Hindlimb muscle (tissue), 1 donor: Measurements from ENCODE around the gene MRPL38. TPM values are rescaled to one million over a fixed set of nuclear protein-coding genes. Genes with fewer than 3 reads are reported as not detected.

Experiments used
- DNase-seq: peaks from one replicate; pipeline ENCODE4 v3.0.0-alpha.2; 2013
- polyA plus RNA-seq: library from polyadenylated mRNA; unstranded; fragments of 120-200 nt; gene quantifications from one replicate; pipeline ENCODE4 v1.2.1, GENCODE V29; 2013; ENCODE audit not compliant: insufficient read length

The MRPL38 gene
- polyA plus RNA-seq = 68.7 TPM

DNA sequence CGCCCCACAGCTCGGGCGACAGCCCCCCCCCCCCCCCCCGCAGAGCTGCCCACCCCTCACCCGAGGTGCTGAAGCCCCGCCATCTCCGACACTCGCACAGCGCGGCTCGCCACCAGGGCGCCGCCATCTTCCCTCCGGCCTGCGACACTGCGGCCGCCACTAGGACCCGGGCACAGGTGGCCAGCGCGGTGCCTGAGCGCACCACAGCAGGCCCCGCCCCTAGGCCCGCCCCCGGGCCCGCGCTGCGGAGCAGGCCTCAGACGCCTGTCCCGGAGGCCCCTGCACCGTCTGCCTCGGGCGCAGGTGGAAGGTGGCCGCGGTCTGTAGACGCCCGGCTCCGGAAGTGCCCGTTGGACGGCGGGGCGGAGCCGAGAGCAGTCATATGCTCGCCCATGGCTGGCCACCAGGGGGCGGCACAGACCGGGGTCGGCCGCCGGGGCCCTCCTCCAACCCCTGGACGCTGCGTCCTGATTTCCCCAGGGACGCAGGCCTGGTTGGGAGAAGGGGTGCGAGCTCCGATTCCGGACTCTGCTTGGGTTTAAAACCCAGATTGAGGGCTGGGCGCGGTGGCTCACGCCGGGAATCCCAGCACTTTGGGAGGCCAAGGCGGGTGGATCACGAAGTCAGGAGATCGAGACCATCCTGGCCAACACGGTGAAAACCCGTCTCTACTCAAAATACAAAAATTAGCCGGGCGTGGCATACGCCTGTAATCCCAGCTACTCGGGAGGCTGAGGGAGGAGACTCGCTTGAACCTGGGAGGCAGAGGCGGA is at the start of gene MRPL38:
MRPL38 (minus strand) TSS at position 136 of the 773 bp plus-strand sequence; CDS start at position 127, 9 bp downstream.
- peak; percentile 92 for DNase-seq

DNA sequence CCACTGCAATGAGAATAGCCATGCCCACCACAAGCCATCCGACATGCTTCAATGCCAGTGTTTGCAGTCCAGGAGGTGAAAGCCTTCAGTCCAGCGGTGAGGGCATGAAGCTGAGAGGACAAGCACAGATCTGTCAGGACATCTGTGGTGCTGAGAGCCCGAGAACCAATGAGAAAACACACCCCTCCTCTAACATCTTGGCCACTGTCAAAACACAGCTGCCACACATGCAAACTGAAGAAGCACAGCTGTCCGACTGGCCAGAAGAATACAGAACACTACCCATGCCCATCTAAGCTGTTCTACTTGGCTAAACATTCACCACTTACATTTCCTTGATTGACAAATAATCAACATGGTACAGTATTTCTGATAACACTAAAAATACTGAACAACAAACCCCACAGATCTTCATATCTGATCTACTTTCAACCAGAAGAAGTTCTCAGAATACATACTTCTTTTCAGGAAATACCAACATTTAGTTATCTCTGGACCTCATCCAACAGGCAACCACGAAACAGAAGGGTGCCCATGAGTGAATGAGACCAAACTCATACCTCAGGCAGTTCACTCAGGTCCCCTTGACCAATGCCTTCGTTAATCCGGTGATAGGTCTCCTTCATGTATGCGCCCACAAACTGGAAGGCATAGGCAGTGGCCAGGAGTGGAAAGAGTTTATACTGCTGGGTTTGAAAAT is 46.3 kb upstream of the MRPL38 start:
- peak; percentile 32 for DNase-seq

DNA sequence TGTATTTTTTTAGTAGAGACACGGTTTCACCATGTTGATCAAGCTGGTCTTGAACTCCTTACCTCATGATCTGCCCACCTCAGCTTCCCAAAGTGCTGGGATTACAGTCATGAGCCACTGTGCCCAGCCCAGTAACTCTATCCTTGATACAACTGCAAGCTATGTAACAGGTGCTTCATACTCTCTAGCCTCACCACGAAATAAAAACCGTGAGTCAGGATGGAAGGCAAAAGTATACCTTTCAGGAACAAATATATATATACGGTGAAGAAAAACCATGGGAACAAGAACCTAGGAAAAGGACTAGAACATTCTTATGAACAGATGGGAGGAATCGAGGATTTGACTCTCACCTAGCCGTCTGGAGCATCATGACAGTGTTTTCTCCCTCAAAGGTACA is 45.7 kb upstream of the MRPL38 start:
- no peak for DNase-seq

DNA sequence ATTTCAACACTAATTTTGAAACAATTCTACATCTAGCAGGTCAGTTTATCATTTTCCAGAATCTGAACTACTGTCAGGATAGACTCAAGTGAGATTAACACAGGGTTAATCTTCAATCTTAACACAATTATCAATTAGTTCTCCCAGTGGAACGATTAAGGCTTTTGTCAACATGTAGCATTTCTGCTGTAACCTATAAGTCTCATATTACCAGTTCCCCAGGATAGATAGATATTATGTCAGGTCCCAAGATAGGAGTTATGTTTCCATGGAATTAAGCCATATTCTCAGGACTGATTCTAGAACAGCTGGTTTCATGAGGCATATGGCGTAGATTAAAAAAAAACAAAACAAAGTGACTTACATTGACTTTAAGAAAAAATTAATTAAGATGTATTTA is 40.5 kb upstream of the MRPL38 start:
- no peak for DNase-seq

DNA sequence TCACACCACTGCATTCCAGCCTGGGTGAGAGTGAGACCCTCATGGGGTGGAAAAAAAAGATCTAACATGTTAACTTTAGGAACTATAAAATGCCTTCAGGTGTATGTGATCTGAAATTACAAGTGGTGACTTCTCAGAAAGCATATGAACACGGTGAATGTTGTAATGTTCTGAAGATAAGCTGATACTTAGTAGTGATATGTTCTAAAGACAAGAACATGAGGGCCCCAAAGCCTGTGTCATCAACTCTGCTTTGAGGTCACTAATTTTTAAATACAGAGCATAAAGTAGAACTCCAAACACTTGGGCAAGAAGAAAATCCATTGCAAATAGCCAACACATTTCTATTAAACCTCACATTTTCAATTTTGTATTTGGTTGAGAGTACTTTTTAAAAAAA is 38.8 kb upstream of the MRPL38 start:
- no peak for DNase-seq

DNA sequence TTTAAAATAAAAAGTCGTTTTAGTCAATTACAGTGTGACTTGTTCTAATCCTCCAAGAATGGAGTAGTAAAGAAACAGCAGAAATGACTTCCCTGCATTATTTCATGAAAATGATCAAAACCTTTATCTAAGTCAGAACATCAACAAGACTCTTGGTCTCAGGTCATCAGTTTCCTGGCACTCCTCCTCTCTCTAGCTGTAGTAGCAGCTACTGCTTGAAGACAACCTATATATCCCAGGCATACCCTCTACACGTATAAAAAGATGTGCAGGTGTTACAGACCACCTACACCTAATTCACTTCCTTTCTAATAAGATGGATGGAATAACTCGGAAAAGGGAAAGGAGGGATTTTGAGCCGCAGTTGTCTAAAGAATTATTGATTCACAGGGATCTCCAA is 37.8 kb upstream of the MRPL38 start:
- no peak for DNase-seq

DNA sequence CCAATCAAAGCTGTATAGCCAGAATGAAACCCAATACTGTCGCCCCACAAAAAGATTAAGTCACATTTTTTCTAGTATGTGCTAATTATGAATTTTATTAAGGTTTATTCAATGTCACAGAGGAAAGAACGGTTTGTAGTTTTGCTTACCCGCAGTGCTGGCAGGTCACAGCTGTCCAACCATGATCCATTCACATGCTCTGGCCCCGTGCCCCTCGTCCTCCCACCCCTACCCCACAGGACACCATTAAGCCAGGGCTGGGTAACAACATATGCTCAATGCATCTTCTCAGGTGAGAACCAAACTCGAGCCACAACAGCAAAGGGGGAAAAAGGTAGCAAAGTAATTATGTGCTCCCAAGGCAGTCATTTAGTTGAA is 36.7 kb upstream of the MRPL38 start:
- DNase-seq = no peak

DNA sequence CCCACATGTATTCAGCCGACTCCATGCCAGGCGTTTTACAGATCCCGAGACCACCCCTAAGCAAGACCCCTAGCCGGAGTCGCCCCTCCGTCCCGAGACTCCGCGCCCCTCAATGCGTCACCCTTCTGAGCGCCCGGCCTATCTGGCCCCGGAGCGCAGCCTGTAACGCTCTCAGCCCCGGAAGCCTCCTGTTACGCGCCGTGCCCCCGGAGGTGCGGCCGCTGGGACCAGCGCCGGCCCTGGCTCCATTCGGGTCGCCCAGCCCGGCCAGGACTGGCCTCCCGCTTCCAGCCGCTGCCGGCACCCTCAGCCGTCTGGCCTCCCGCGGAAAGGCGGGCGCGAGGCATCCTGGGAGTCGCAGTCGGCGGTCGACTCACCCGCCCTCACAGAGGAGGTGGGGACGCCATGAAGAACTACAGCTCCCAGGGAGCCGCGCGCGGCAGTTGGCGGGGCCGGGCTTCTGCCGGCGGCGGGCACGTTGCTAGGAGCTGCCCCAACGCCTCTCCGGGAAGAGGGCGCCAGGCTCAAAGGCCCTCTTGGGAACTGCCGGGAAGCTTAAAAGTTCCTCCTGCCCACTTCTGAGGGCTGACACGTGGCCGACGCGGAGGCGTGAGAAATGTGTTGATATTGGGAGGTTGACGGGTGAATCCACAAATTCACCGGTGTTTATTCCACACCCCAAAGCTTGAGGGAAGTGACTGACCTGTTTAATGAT is 36.2 kb upstream of the MRPL38 start, which contains the start of gene FBF1:
FBF1 (minus strand) TSS at position 316 of the 715 bp plus-strand sequence. CDS start 2,893 bp downstream, outside the sequence.
- DNase-seq = peak; percentile 92

DNA sequence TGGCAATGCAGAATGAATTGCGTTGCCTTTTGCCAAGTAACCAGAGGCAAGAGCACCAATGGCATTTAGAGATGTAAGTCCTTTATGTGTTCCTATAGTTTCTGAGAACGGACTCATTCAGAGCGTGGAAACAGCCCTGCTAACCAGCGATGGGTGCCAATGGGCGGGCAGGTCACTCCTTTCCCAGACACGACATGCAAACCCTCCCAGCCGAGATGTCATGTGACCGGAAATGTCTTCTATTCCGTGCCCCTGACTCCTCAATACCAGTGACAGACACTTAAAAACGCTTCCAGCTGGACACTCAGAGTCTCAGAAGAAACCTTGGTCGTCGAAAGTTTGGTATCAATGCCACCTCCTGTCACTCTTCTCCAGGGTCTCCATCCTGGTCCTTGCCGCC is 33.0 kb upstream of the MRPL38 start:
- no peak for DNase-seq

DNA sequence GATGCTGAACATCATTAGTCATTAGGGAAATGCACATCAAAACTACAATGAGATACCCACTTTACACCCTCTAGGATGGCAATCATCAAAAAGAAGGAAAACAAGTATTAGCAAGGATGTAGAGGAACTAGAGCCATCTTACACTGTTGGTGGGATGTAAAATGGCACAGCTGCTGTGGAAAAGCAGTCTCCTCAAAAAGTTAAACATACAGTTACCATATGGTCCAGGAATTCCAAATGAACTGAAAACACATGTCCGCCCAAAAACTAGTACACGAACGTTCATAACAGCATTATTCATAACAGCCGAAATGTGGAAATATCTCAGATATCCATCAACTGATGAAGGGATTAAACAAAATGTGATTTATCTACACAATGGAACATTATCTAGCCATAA is 29.1 kb upstream of the MRPL38 start:
- no peak for DNase-seq

DNA sequence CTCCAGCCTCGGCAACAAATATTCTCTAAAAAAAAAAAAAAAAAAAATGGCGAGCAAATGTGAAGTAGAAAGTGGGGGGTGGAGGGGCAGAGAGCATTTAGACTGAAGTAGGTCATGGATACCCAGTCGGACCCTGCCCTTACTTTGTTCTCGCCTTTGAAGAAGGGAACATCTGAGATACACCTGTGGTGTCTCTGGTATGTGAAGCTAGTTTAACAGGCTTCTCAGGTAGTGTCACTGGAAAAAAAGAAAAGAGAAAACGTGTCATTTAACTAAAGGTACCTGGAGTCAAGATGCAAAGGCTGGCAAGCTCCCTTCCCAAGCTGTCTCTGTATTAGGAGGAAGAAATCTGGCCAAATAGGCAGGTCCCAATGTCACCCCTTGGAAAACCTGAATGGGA is 28.2 kb upstream of the MRPL38 start:
- no peak for DNase-seq

DNA sequence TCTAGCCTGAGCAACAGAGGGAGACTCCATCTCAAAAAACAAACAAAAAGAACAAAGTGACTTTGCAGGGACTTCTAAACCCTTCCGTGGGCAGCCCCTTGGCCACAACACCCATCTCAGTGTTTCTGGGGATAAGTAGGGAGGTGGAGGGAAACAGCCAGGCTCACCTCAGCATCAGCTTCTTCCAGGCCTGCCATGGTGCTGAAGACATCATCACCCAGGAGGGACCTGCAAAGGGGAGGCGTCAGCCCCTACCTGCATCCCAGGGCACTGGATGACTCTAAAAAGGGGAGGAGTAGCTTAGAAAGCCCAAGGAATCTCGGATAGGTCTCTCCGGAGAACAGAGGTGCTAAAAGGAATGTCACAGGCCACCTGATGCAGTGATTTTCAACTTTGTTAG is 26.4 kb upstream of the MRPL38 start:
- no peak for DNase-seq

DNA sequence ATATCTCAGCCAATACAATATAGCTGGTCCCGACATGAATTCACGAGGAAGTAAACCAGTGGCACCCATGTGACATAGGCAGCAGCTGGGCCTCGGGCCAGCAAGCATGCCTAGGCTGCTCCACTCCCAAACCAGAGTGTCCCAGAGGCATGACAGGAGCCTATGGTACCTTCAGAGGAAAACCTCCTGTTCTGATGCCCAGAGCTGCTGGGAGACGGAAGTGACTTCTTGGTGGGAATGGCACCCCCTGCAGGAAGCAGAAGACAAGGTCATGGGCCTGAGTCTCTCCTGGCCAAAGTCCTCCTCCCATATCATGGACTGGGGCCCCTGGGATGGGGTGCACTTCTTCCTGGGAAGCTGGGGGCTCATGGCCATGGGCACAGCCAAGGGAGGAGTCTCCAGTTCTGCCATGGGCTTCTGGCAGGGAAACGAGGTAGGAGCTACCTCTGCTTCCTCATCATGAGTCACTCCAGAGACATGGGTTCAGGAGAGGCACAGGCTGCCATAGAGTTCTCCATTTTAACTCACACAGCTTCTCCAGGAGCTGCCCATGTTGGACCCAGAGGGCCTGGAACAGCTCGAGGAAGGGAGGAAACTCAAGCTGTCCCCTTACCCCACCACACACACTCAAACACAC is 22.7 kb upstream of the MRPL38 start:
- no peak for DNase-seq

DNA sequence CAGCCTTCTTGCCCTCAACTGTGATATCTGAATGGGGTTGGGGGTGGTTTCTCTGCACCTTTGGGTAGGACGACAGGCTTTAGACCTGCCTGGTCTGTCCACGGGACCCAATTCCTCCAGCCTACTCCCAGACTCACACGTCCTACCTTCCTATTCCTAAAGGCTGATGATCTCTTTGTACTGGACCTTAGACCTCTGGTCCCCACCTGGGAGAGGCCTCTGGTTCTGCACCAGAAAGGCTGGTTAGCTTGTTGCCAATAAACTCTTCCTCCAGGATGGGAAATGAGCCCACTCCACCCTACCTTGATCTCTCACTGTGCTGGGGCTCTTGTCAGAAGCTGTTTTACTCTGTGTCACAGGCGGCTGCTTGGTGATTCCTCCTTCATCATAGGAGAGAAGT is 21.8 kb upstream of the MRPL38 start:
- DNase-seq = no peak

DNA sequence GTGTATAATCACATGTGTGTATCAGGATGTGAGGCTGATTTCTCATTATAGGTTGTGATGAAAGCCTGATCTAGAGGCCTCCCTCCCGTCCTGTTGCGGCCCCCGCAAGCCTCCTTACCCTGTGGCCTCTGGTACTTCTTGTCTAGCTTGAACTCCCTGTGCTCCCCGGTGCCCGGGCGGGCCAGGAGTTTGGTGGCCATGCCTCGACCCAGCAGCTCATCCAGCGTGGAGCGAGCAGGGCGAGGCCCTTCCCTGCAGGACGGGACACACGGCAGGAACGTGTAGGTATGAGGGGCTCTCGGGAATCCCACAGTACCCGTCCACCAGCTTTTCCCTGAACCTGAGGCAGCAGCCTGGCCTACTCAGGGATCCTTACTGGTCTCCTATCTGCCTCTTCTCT is 21.2 kb upstream of the MRPL38 start:
- DNase-seq = no peak

DNA sequence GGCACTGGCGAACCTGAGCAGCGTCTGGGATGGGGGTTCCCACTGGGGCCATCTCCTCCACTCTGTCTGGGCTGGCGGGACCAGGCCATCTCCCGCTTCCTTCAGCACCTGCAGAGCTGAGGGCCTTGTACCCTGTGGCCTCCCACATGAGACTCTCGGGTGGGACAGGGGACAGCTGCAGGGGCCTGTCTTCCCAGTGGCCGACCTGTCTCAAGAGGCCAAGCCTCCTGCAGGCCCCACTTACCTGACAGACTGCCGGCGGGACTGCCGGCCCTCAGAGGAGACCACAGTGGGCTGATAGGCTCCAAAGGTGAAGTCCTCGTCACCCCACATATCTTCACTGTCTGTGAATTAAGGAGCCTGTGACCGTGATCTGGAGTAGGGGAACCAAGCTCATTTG is 20.4 kb upstream of the MRPL38 start:
- DNase-seq = no peak

DNA sequence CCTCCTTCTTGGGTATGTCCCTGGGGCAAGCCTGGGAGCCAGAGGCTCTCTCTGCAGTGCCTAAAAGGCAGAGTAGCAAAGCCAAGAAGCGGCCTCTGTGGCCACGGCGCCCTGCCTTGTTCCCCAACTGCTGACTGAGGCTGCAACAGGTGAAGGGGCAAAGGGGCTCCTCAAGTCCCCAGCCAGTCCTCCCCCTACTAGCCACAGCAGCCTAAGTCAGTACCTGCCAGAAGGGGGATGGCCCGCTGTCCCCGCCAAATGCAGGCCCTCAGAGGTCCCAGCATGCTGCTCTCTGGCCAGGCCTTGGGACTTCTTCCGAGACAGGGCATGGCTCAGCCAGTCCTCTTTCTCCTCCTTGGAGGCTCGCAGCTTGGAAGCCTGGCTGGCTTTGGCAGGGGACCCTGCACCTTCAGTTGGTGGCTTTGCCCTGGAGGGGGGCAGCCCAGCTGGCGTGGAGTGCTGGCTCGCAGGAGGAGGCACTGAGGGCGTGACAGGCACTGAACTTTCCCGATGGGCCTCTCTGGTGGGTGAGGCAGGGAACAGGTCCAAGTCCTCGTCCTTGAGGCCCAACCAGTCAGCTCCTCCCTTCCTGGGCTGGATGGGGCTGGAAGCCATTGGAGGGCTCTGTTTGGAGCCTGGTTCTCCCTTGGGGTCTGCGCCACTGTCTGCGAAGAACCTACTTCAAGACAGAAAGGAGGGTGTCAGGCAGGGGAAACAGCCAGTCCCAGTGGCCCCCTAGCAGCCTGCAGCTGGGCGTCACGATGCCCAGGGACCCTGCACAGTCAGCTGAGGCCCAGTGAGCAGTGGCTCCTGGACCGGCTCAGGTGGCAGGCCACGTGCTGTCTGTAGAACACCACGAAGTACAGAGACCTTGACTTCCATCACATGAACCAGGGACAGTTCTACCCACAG is 18.5 kb upstream of the MRPL38 start:
- no peak for DNase-seq

DNA sequence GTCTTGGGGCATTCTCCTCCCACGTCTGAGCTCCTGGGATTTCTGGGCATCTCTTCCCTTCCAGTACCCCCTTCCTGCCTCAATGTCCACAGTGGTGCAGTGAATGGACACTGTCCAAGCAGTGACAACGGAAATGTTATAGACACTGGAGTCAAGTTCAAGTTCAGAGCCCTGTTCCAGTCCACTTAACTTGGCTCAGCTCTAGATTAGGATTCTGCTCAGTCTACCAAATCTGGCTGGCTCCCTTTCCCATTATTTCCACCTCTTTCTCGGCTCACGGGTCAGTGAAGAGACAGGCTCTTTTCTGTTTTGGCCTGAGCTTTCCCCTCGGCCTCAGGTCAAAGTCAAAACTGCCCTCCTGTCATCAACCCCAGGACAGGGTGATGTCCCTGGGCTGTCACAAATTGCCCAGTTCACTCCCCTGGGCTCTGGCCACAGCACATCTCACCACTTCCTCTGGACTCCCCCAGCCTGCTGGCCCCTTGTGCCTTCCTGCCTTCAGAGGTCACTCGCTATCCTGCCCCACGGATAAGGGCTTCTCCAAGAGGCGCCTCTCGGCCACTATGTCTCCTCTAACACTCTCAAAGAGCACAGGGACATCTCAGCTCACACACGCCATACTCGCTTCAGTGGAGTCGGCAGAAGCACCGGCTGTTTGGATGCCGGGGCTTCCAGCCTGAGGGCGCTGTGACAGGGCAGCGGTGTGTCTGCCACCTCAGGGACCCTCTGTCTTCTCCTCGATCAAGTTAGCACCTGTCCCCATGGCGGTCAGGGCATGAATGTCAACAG is 17.7 kb upstream of the MRPL38 start:
- DNase-seq = no peak

DNA sequence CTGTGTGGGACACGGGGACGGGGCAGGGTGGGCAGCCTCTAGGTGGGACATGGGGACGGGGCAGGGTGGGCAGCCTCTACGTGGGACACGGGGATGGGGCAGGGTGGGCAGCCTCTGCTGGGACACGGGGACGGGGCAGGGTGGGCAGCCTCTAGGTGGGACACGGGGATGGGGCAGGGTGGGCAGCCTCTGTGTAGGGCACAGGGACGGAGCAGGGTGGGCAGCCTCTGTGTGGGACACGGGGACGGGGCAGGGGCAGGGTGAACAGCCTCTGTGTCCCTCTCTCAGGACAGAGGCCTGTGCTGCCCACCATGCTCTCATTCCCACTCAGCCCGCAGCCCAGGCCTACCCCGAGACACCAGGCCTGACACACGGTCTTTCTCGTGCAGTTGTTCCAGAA is 16.9 kb upstream of the MRPL38 start:
- DNase-seq = no peak

DNA sequence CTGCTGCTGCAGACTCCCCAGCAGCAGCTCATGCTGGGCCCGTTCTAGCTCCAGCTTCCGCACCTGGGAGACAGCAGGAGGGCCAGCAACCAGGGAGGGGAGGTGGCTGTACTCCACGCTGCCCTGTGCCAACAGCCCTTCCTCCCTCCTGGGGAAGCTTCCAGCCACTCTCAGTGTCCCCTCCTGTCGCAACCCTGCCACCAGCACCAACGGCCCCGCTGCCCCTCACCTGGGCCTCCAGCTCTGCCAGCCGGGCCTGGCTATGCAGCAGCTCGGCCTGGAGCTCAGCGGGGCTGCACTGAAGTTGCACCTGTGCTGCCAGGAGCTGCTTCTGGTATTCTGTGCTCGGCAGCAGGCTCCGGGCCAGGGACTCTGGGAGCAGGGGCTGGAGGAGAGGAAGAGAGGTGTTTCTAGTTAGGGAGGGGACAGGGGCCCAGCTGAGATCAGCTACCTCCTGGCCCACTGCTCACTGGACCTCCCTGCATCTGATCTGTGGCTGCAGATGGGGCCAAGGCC is 15.4 kb upstream of the MRPL38 start:
- DNase-seq = no peak

DNA sequence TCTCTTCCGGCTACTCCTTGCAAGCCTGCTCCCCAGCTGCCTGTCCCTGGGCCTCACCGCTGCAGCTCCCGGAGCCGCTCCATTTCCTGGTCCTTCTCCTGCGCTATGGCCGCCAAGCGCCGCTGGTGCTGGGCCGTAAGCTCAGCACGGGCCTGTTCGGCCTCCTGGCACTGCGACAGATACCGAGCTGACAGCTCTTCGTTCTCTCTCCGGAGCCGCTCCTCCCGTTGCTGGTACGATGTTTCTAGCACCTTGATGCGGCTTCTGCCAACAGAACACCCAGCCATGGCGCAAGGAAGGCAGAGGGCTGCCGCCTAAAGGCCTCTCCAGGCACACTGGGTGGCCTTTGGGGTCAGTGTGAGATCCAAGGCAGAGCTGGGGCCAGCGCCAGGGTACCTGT is 14.9 kb upstream of the MRPL38 start:
- DNase-seq = no peak
